ENCODE measurements around the gene LHFPL3.

DNA sequence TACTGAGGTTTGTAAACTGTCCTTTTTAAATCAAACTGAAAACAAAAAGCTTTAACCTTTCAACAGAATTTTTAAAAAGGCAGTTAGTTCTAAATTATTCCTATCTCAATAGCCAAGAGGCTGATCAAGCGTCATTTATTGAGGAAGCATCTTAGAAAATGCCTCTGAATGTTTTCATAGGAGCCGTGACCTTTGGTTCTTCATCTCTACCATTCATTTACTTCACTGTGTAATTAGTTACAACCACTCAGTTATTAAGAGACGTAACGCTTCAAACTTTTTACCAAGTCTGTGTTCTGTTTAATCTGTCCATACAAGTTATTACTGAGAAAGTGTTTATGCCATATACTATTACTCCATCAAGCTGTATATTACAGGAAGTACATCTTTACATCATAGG, 578.2 kb downstream of the LHFPL3 start:
- TF ChIP-seq CTCF (conservative IDR thresholded peaks at IDR 0.05; ENCODE audit: low read length) (no peak), EZH2phosphoT487 (IDR thresholded peaks at IDR 0.05; ENCODE audit: borderline replicate concordance, low read depth, low read length) (no peak)

Measured in OCI-LY7 (cell line).